Naive B cell (primary cell): ENCODE measurements around the gene UPB1. TPM values are rescaled to one million over a fixed set of nuclear protein-coding genes. Genes with fewer than 3 reads are reported as not detected.

Experiments
- ATAC-seq, 2 donors: fragments of 150-1000 bp; cut with Tn5 transposase; 2 replicates each; pipeline ENCODE4 v1.10.0; 2021; ENCODE audit warnings: low read depth in 2 of 2, mild to moderate bottlenecking in 2 of 2, moderate library complexity in 2 of 2
- DNase-seq: peaks from one replicate; pipeline ENCODE4 v3.0.0; 2022
- H3K27ac Mint-ChIP-seq, 6 donors: one replicate each; pipeline ENCODE4 v1.8.0; 2020 to 2022; ENCODE audit warnings: mild to moderate bottlenecking in 6 of 6, mixed read lengths in 6 of 6, moderate library complexity in 5 of 6, inconsistent platforms in 2 of 6
- H3K27me3 Mint-ChIP-seq, 3 donors: one replicate each; pipeline ENCODE4 v1.8.0; 2021 to 2022; ENCODE audit warnings: mixed read lengths in 3 of 3, mild to moderate bottlenecking in 1 of 3
- H3K36me3 Mint-ChIP-seq, 2 donors: one replicate each; pipeline ENCODE4 v1.8.0; 2020 to 2022; ENCODE audit warnings: mixed read lengths in 2 of 2, inconsistent platforms in 1 of 2, mild to moderate bottlenecking in 1 of 2
- H3K4me1 Mint-ChIP-seq, 3 donors: one replicate each; pipeline ENCODE4 v1.8.0; 2020 to 2022; ENCODE audit warnings: mixed read lengths in 3 of 3, inconsistent platforms in 1 of 3, mild to moderate bottlenecking in 1 of 3, moderate library complexity in 1 of 3
- H3K4me3 Mint-ChIP-seq, 8 donors: one replicate each; pipeline ENCODE4 v1.8.0; 2020 to 2022; ENCODE audit warnings: mild to moderate bottlenecking in 8 of 8, mixed read lengths in 8 of 8, moderate library complexity in 8 of 8, inconsistent platforms in 2 of 8
- H3K9me3 Mint-ChIP-seq, 7 donors: one replicate each; pipeline ENCODE4 v1.8.0; 2020 to 2022; ENCODE audit warnings: mixed read lengths in 7 of 7, mild to moderate bottlenecking in 5 of 7, inconsistent platforms in 2 of 7, moderate library complexity in 1 of 7
- polyA plus RNA-seq, 6 donors: library from polyadenylated mRNA; unstranded; fragments of 300-500 nt; fragmentation: Illumina TruSeq; gene quantifications; one replicate each; pipeline ENCODE4 v1.2.3, GENCODE V29; 2021; ENCODE audit warnings: low read depth in 6 of 6

The UPB1 gene
- polyA plus RNA-seq, 6 donors from 2014 or later = 0.08 to 0.90 (median 0.20) TPM; not detected in 1

GRCh38 chr22:24571266-24571665 is 76.1 kb downstream of the UPB1 start:
- peaks cover 6 to 27% of the 10 kb centered on the region in 2 donors for H3K36me3 Mint-ChIP-seq
- no peak for DNase-seq
- no peaks in the 10 kb centered on the region for H3K27me3 Mint-ChIP-seq
- peaks cover 11 to 12% (median 11%) of the 10 kb centered on the region in 3 donors for H3K4me1 Mint-ChIP-seq
- H3K27ac Mint-ChIP-seq = no peak overlapping the region
- ATAC-seq = no peak
- H3K4me3 Mint-ChIP-seq = no peak overlapping the region
- H3K9me3 Mint-ChIP-seq = no peaks in the 10 kb centered on the region

- Mint-ChIP-seq H3K4me3 (no peak overlapping the region), H3K36me3 (peaks cover 9 to 16% of the 10 kb centered on the region in 2 donors), H3K4me1 (peaks cover 1 to 6% (median 4%) of the 10 kb centered on the region in 3 donors), H3K27ac (peak overlapping the region in 3 of 6 donors; percentile 37 to 86 (median 39)), H3K27me3 (no peaks in the 10 kb centered on the region), H3K9me3 (no peaks in the 10 kb centered on the region)
- ATAC-seq (no peak), DNase-seq (no peak)
Measured at GRCh38 chr22:24576778-24577177, 81.6 kb downstream of the UPB1 start.

Other genes starting within 250 kb of the UPB1 start
- 10 to 100 TPM in 3 of 6 donors, 1 to 10 TPM in 3; 1.7 to 29.4 (median 9.7) TPM for gene SPECC1L, start 224.5 kb upstream of the UPB1 start, polyA plus RNA-seq
- 10 to 100 TPM; 43.9 to 79.9 (median 52.5) TPM for gene ADORA2A, start 67.7 kb upstream of the UPB1 start, polyA plus RNA-seq
- gene GUCD1, start 59.8 kb downstream of the UPB1 start, polyA plus RNA-seq = 100 to 1,000 TPM; 374 to 564 (median 422) TPM
- 100 to 1,000 TPM in 4 of 6 donors, 10 to 100 TPM in 2; 73.1 to 141 (median 132) TPM for gene SNRPD3, start 60.7 kb downstream of the UPB1 start, polyA plus RNA-seq
- gene LRRC75B, start 97.7 kb downstream of the UPB1 start, polyA plus RNA-seq = under 1 TPM in 2 of 6 donors, not detected in 4; 0.32 TPM
- gene GGT1, start 107.9 kb downstream of the UPB1 start, polyA plus RNA-seq = under 1 TPM in 4 of 6 donors, not detected in 2; 0.17 to 0.90 (median 0.70) TPM